IMR-90 (cell line): ENCODE measurements around the gene OCEL1. TPM values are rescaled to one million over a fixed set of nuclear protein-coding genes. Genes with fewer than 3 reads are reported as not detected.

ENCODE experiments used
- ATAC-seq: fragments of 200-7000 bp; cut with Tn5 transposase; 2 replicates; pipeline ENCODE4 v1.9.1; 2020; ENCODE audit warnings: low read depth, mild to moderate bottlenecking, moderate library complexity
- BruUV-seq: library from RNA; stranded (reverse); fragments of 400-500 nt; replicated peaks from 2 replicates; lab custom pipeline; 2021; lab: Mats Ljungman, UMichigan
- CTCF ChIA-PET: fragments of 300-600 bp; formaldehyde crosslinking; extraction: SDS; loops from one replicate; lab custom pipeline; 2021; ENCODE audit warnings: antibody characterized with exemption; lab: Yijun Ruan, JAX
- POLR2A ChIA-PET: fragments of 300-600 bp; sonication (Branson Sonifier 250); formaldehyde crosslinking; loops from one replicate; lab custom pipeline; 2022; ENCODE audit warnings: antibody characterized with exemption; ENCODE audit not compliant: unreplicated experiment; lab: Charles Lee
- DNase-seq: peaks from one replicate; pipeline ENCODE4 v3.0.0; 2013
- H2AFZ ChIP-seq: replicated peaks from 2 replicates; pipeline ENCODE3; 2013; ENCODE audit warnings: low read length, mild to moderate bottlenecking; ENCODE audit not compliant: poor library complexity
- H2AK5ac ChIP-seq: 2 replicates; pipeline ENCODE4 v1.6.1; 2013; ENCODE audit warnings: low read depth, low read length, inconsistent platforms
- H2AK9ac ChIP-seq: replicated peaks from 2 replicates; pipeline ENCODE3; 2013; ENCODE audit warnings: mild to moderate bottlenecking, low read depth, low read length, moderate library complexity; ENCODE audit not compliant: poor library complexity
- H2BK120ac ChIP-seq: 2 replicates; pipeline ENCODE4 v1.6.1; 2013; ENCODE audit warnings: low read depth, low read length, inconsistent platforms
- H2BK15ac ChIP-seq: 3 replicates; pipeline ENCODE4 v1.6.1; 2013; ENCODE audit warnings: low read depth, low read length, inconsistent platforms
- H2BK20ac ChIP-seq: 2 replicates; pipeline ENCODE4 v1.6.1; 2013; ENCODE audit warnings: low read depth, mild to moderate bottlenecking, inconsistent platforms, low read length, moderate library complexity
- H2BK5ac ChIP-seq: 2 replicates; pipeline ENCODE4 v1.6.1; 2013; ENCODE audit warnings: mild to moderate bottlenecking, low read depth, low read length, inconsistent platforms; ENCODE audit not compliant: poor library complexity, severe bottlenecking
- H3K14ac ChIP-seq: replicated peaks from 2 replicates; pipeline ENCODE4 v1.6.1; 2013; ENCODE audit warnings: low read depth, low read length, inconsistent platforms
- H3K18ac ChIP-seq: 2 replicates; pipeline ENCODE4 v1.6.1; 2013; ENCODE audit warnings: low read depth, low read length, control low read depth
- H3K23ac ChIP-seq: 2 replicates; pipeline ENCODE4 v1.6.1; 2013; ENCODE audit warnings: low read depth, low read length, inconsistent platforms
- H3K27ac ChIP-seq: 2 replicates; pipeline ENCODE4 v1.5.1; 2013; ENCODE audit warnings: mild to moderate bottlenecking, control low read depth, low read length; ENCODE audit not compliant: insufficient read depth
- H3K27me3 ChIP-seq: 2 replicates; pipeline ENCODE4 v1.6.1; 2013; ENCODE audit warnings: low read length; ENCODE audit not compliant: control insufficient read depth, insufficient read depth
- H3K36me3 ChIP-seq: 2 replicates; pipeline ENCODE4 v1.6.1; 2013; ENCODE audit warnings: low read length, mixed read lengths; ENCODE audit not compliant: control insufficient read depth, insufficient read depth
- H3K4ac ChIP-seq: 2 replicates; pipeline ENCODE4 v1.6.1; 2013; ENCODE audit warnings: low read depth, low read length, inconsistent platforms
- H3K4me1 ChIP-seq: 2 replicates; pipeline ENCODE4 v1.6.1; 2013; ENCODE audit warnings: low read length, mixed read lengths; ENCODE audit not compliant: control insufficient read depth, insufficient read depth
- H3K4me2 ChIP-seq: 2 replicates; pipeline ENCODE4 v1.6.1; 2013; ENCODE audit warnings: low read depth, mild to moderate bottlenecking, control low read depth, low read length, moderate library complexity
- H3K4me3 ChIP-seq: 2 replicates; pipeline ENCODE4 v1.5.1; 2013; ENCODE audit warnings: low read depth, mild to moderate bottlenecking, control low read depth, low read length, moderate library complexity; ENCODE audit not compliant: insufficient read depth
- H3K56ac ChIP-seq: 2 replicates; pipeline ENCODE4 v1.6.1; 2013; ENCODE audit warnings: low read length, inconsistent platforms; ENCODE audit not compliant: insufficient read depth; ENCODE audit errors: extremely low read depth
- H3K79me1 ChIP-seq, 2 experiments: 2 replicates each; pipeline ENCODE4 v1.6.1; 2013; ENCODE audit warnings: low read length in 2 of 2, inconsistent platforms in 1 of 2, low read depth in 1 of 2
- H3K9ac ChIP-seq: 2 replicates; pipeline ENCODE4 v1.6.1; 2013; ENCODE audit warnings: low read depth, low read length, control low read depth
- H3K9me1 ChIP-seq: 2 replicates; pipeline ENCODE4 v1.6.1; 2013; ENCODE audit warnings: low read length, inconsistent platforms; ENCODE audit not compliant: insufficient read depth
- H3K9me3 ChIP-seq: 2 replicates; pipeline ENCODE4 v1.6.1; 2013; ENCODE audit warnings: low read length; ENCODE audit not compliant: control insufficient read depth, insufficient read depth
- H4K20me1 ChIP-seq: 2 replicates; pipeline ENCODE4 v1.6.1; 2013; ENCODE audit warnings: low read length, inconsistent platforms; ENCODE audit not compliant: insufficient read depth
- H4K5ac ChIP-seq: 2 replicates; pipeline ENCODE4 v1.6.1; 2013; ENCODE audit warnings: mild to moderate bottlenecking, low read depth, low read length, control low read depth
- H4K8ac ChIP-seq, 2 experiments: 2 replicates each; pipeline ENCODE4 v1.6.1; 2013; ENCODE audit warnings: low read depth in 2 of 2, low read length in 2 of 2, control low read depth in 1 of 2, inconsistent platforms in 1 of 2
- H4K91ac ChIP-seq: 2 replicates; pipeline ENCODE4 v1.6.1; 2013; ENCODE audit warnings: low read depth, low read length, inconsistent platforms; ENCODE audit not compliant: insufficient read depth
- BHLHE40 ChIP-seq: fragments of 150-350 bp; IDR thresholded peaks from 2 replicates; pipeline ENCODE4 v1.6.1; 2016; ENCODE audit warnings: mild to moderate bottlenecking, low read depth, low read length
- CHD1 ChIP-seq: IDR thresholded peaks from 2 replicates; pipeline ENCODE4 v1.6.1; 2012; ENCODE audit warnings: low read depth, low read length, improper control_type of control experiment
- MXI1 ChIP-seq: IDR thresholded peaks from 2 replicates; pipeline ENCODE4 v1.6.1; 2012; ENCODE audit warnings: low read depth, mild to moderate bottlenecking, low read length, moderate library complexity, borderline replicate concordance
- NFE2L2 ChIP-seq: fragments of 150-350 bp; IDR thresholded peaks from 2 replicates; pipeline ENCODE4 v1.6.1; 2016; ENCODE audit warnings: low read depth, mild to moderate bottlenecking, low read length
- WGBS, 2 experiments: methylation state at CpG; one replicate each; pipeline versions ENCODE4 v1.1.5 to v1.1.7; 2013; ENCODE audit warnings: missing lambda C conversion rate in 2 of 2; ENCODE audit not compliant: insufficient read length in 1 of 2; ENCODE audit errors: extremely low coverage in 2 of 2; 5-methylcytosine and 5-hydroxymethylcytosine counted together
- dilution Hi-C: fragments of 300-500 bp; cut with HindIII; formaldehyde crosslinking; loops from one replicate; pipeline ENCODE4 v1.14.3; 2018; ENCODE audit warnings: low sequenced_read_pairs; ENCODE audit not compliant: unreplicated experiment
- in situ Hi-C: fragments of 300-500 bp; cut with MboI; formaldehyde crosslinking; loops from 3 replicates; pipeline ENCODE4 v1.14.3; 2019; ENCODE audit warnings: low sequenced_read_pairs, inconsistent platforms, mixed read lengths
- intact Hi-C: fragments of 100-400 bp; cut with micrococcal nuclease; formaldehyde crosslinking; loops from 2 replicates; pipeline ENCODE4 v1.10.0; 2022
- polyA plus RNA-seq, 3 experiments: library from polyadenylated mRNA; depleted of rRNA; stranded (reverse); fragments of >200 nt; gene quantifications; 2 replicates each; pipeline ENCODE4 v1.2.3, GENCODE V29; 2012; ENCODE audit warnings: low replicate concordance in 1 of 3
- total RNA-seq: library from RNA; depleted of rRNA; stranded (reverse); fragments of >200 nt; gene quantifications from 2 replicates; pipeline ENCODE4 v1.2.3, GENCODE V29; 2012
- TF ChIP-seq, protein P1 (sequence below): conservative IDR thresholded peaks from 2 replicates; pipeline ENCODE4 v1.5.1; 2012; ENCODE audit warnings: mild to moderate bottlenecking, low read depth, low read length, improper control_type of control experiment
- TF ChIP-seq, protein P2 (sequence below): fragments of 150-350 bp; IDR thresholded peaks from 2 replicates; pipeline ENCODE4 v1.6.1; 2017; ENCODE audit warnings: mild to moderate bottlenecking, antibody characterized with exemption, low read length, low read depth
- TF ChIP-seq, protein P3 (sequence below): fragments of 150-350 bp; IDR thresholded peaks from 2 replicates; pipeline ENCODE4 v1.6.1; 2016; ENCODE audit warnings: low read depth, mild to moderate bottlenecking, low read length, moderate library complexity, borderline replicate concordance

OCEL1 gene
- total and polyA plus RNA-seq, 2 of the 4 experiments (the other 2 are of a cell fraction) = 1.1 to 7.2 TPM

DNA sequence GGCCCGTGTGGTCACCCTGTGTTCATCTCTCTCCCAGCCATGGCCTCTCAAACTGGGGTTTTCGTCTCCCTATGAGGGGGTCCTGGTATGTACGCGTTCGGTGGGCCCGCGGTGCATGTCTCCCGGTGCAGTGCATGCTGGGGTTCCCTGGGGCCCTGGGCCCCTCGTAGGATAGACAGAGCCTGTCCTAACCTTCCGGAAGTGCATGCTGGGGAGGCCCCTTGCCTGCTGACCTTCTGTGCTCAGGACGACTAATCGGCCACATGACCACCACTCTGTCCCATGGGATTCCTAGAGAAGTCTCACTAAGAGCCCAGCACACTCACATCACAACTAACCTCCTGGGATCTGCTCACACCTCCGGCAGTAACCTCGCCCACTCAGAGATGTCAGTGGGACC, 15.7 kb upstream of the OCEL1 start:
- ChIA-PET POLR2A (no interaction called here), CTCF (no interaction called here)
- no peak overlapping the region for H3K9ac ChIP-seq
- peaks cover 8% of the 10 kb centered on the region for H3K9me1 ChIP-seq
- no peak for ATAC-seq
- H2AK5ac ChIP-seq = no peak overlapping the region
- no peak overlapping the region for H2BK20ac ChIP-seq
- peaks cover 64% of the 10 kb centered on the region for H3K36me3 ChIP-seq
- H3K9me3 ChIP-seq = no peaks in the 10 kb centered on the region
- peak; percentile 16 for DNase-seq
- no peak overlapping the region for H4K91ac ChIP-seq
- no peak overlapping the region for H2AFZ ChIP-seq
- H3K4me3 ChIP-seq = no peak overlapping the region
- no peak overlapping the region for H3K14ac ChIP-seq
- no peak overlapping the region for H2BK5ac ChIP-seq
- no peak overlapping the region for H2AK9ac ChIP-seq
- no peak for TF ChIP-seq MXI1
- TF ChIP-seq, protein P1, sequence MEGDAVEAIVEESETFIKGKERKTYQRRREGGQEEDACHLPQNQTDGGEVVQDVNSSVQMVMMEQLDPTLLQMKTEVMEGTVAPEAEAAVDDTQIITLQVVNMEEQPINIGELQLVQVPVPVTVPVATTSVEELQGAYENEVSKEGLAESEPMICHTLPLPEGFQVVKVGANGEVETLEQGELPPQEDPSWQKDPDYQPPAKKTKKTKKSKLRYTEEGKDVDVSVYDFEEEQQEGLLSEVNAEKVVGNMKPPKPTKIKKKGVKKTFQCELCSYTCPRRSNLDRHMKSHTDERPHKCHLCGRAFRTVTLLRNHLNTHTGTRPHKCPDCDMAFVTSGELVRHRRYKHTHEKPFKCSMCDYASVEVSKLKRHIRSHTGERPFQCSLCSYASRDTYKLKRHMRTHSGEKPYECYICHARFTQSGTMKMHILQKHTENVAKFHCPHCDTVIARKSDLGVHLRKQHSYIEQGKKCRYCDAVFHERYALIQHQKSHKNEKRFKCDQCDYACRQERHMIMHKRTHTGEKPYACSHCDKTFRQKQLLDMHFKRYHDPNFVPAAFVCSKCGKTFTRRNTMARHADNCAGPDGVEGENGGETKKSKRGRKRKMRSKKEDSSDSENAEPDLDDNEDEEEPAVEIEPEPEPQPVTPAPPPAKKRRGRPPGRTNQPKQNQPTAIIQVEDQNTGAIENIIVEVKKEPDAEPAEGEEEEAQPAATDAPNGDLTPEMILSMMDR = no peak
- no peak for TF ChIP-seq NFE2L2
- no peak for TF ChIP-seq CHD1
- TF ChIP-seq, protein P2, sequence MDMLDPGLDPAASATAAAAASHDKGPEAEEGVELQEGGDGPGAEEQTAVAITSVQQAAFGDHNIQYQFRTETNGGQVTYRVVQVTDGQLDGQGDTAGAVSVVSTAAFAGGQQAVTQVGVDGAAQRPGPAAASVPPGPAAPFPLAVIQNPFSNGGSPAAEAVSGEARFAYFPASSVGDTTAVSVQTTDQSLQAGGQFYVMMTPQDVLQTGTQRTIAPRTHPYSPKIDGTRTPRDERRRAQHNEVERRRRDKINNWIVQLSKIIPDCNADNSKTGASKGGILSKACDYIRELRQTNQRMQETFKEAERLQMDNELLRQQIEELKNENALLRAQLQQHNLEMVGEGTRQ = no peak
- no peak for TF ChIP-seq BHLHE40
- TF ChIP-seq, protein P3, sequence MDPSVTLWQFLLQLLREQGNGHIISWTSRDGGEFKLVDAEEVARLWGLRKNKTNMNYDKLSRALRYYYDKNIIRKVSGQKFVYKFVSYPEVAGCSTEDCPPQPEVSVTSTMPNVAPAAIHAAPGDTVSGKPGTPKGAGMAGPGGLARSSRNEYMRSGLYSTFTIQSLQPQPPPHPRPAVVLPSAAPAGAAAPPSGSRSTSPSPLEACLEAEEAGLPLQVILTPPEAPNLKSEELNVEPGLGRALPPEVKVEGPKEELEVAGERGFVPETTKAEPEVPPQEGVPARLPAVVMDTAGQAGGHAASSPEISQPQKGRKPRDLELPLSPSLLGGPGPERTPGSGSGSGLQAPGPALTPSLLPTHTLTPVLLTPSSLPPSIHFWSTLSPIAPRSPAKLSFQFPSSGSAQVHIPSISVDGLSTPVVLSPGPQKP = no peak
- no peak overlapping the region for H3K56ac ChIP-seq
- no peaks in the 10 kb centered on the region for H3K27me3 ChIP-seq
- H2BK15ac ChIP-seq = no peak overlapping the region
- BruUV-seq = no TSS peak
- in situ Hi-C loops = no loop called here
- H3K79me1 ChIP-seq = peaks cover 6 to 29% of the 10 kb centered on the region in 2 experiments; a peak in 2 of 4 replicates
- peaks cover 5% of the 10 kb centered on the region; the same call in 1 of the 2 replicates for H3K4me1 ChIP-seq
- H3K4ac ChIP-seq = no peak overlapping the region
- H4K8ac ChIP-seq = no peak overlapping the region
- H3K23ac ChIP-seq = no peak overlapping the region
- intact Hi-C loops = no loop called here
- H3K4me2 ChIP-seq = no peak overlapping the region
- no peak overlapping the region for H3K27ac ChIP-seq
- H4K5ac ChIP-seq = no peak overlapping the region
- 81% methylated on average over 6 of the region's 14 CpGs; no CpG with 5 or more reads in 1 of the 2 experiments for WGBS, 2 experiments
- dilution Hi-C loops = no loop called here
- H3K18ac ChIP-seq = no peak overlapping the region
- H4K20me1 ChIP-seq = peaks cover 7% of the 10 kb centered on the region; the same call in 1 of the 2 replicates
- no peak overlapping the region for H2BK120ac ChIP-seq
